ENCODE data around the gene KCNMB4. TPM values are rescaled to one million over a fixed set of nuclear protein-coding genes. Genes with fewer than 3 reads are reported as not detected.
"Not testable (repeated sequence)": the region's sequence is repeated elsewhere in the genome, so short reads cannot be mapped to it uniquely, and the experiment has no call there.

The KCNMB4 gene
- total and polyA plus RNA-seq, 5 donors: 2.4 to 4.5 (median 3.5) TPM

DNA sequence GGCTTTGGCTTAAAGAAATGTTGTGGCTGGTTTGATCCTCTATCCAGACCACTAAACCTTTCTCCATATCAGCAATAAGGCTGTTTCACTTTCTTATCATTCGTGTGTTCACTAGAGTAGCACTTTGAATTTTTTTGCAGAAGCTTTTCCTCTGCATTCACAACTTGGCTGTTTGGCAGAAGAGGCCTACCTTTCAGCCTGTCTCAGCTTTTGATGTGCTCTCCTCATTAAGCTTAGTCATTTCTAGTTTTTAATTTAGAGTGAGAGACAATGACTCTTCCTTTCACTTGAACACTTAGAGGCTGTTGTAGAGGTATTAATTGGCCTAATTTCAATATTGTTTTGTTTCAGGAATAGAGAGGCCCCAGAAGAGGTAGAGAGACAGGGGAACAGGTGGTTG is 13.8 kb downstream of the KCNMB4 start:
- no peaks in the 10 kb centered on the region for H3K4me1 ChIP-seq (ENCODE audit: control insufficient read depth, insufficient read depth, low read length)
- H3K27me3 ChIP-seq (ENCODE audit: control insufficient read depth, insufficient read depth): no peaks in the 10 kb centered on the region
- ATAC-seq: no peak
- no peaks in the 10 kb centered on the region for H3K9me3 ChIP-seq (ENCODE audit: control insufficient read depth, low read length)
- WGBS: 83% methylated on average over 1 of the region's 1 CpG
- intact Hi-C loops (cut with DNase I): no loop called here
- H3K4me3 ChIP-seq (ENCODE audit: low read length): no peak overlapping the region
- no peak overlapping the region for H3K27ac ChIP-seq (ENCODE audit: low read length)
- no peak for DNase-seq

DNA sequence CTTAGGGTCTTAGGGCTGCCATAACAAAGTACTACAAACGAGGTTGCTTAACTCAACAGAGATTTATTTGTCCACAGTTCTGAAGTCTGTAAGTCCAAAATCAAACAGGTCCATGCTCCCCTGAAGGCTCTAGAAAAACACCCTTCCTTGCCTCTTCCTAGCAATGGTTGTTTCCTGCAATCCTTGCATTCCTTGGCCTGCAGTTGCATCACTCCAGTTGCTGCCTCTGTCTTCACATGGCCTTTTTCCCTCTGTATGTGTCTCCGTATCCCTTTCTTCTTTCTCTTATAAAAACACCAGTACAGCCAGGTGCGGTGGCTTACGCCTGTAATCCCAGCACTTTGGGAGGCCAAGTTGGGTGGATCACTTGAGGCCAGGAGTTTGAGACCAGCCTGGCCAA is 17.4 kb downstream of the KCNMB4 start:
- WGBS: 95% methylated on average over 4 of the region's 4 CpGs
- Histone ChIP-seq H3K4me3 (ENCODE audit: low read length) (no peak overlapping the region), H3K27me3 (ENCODE audit: control insufficient read depth, insufficient read depth) (no peaks in the 10 kb centered on the region), H3K4me1 (ENCODE audit: control insufficient read depth, insufficient read depth, low read length) (no peaks in the 10 kb centered on the region), H3K9me3 (ENCODE audit: control insufficient read depth, low read length) (no peaks in the 10 kb centered on the region), H3K27ac (ENCODE audit: low read length) (no peak overlapping the region)
- ATAC-seq (no peak), DNase-seq (no peak)
- intact Hi-C loops (cut with DNase I): no loop called here

DNA sequence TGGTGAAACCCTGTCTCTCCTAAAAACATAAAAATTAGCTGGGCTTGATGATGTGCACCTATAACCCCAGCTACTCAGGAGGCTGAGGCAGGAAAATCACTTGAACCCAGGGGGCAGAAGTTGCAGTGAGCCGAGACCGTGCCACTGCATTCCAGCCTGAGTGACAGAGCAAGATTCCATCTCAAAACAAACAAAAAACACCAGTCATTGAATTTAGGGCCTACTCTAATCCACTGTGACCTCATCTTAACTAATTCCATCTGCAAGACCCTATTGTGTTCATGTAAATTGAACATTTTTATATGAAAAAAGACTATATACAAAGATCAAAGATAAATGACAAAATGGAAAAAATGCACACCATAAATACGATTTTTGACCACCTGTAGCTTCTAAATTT is 17.8 kb downstream of the KCNMB4 start:
- no peak for ATAC-seq
- H3K27me3 ChIP-seq (ENCODE audit: control insufficient read depth, insufficient read depth): no peaks in the 10 kb centered on the region
- H3K27ac ChIP-seq (ENCODE audit: low read length): no peak overlapping the region
- WGBS: 82% methylated on average over 3 of the region's 3 CpGs
- H3K9me3 ChIP-seq (ENCODE audit: control insufficient read depth, low read length): no peaks in the 10 kb centered on the region
- H3K4me3 ChIP-seq (ENCODE audit: low read length): no peak overlapping the region
- no peak for DNase-seq
- no peaks in the 10 kb centered on the region for H3K4me1 ChIP-seq (ENCODE audit: control insufficient read depth, insufficient read depth, low read length)
- intact Hi-C loops (cut with DNase I): no loop called here

DNA sequence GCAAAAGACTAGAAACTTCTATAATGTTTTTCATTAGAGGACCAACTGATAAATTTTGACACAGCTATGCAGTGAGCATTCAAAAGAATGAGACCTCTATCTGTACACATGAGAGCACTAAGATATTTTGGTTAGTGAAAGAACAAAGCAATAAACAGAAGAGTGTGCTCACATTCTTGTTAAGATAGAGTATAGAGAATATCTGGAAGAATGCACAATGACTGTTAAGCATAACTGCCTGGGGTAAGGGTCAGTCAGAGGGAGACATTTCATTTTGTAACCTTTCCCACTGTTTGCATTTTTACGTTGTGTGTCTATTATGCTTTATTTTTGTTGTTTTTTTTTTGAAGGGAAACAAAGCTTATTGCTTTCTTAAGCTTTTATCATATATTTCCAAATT is 20.7 kb downstream of the KCNMB4 start:
- WGBS: 81% methylated on average over 1 of the region's 1 CpG
- no peaks in the 10 kb centered on the region for H3K27me3 ChIP-seq (ENCODE audit: control insufficient read depth, insufficient read depth)
- H3K4me3 ChIP-seq (ENCODE audit: low read length): no peak overlapping the region
- H3K4me1 ChIP-seq (ENCODE audit: control insufficient read depth, insufficient read depth, low read length): no peaks in the 10 kb centered on the region
- no peak overlapping the region for H3K27ac ChIP-seq (ENCODE audit: low read length)
- DNase-seq (no peak), ATAC-seq (no peak)
- H3K9me3 ChIP-seq (ENCODE audit: control insufficient read depth, low read length): no peaks in the 10 kb centered on the region
- intact Hi-C loops (cut with DNase I): no loop called here

DNA sequence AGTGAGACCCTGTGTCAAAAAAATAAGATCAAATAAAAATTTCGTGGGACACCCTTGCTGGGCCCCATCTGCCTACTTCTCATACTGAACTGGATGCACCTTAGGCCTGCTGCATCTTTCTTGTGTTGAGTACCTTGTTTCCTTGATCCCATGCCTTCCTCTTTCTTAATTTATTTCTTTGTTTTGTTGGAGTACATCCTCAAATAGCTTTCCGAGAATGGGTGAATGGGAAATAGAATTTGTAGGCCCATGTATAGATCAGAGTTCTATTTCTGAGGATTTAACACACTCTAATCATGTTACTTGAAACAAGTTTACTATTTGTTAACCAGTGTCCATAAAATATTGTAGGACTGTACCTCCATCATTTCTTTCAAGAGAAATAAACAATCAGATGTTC is 23.6 kb downstream of the KCNMB4 start:
- Histone ChIP-seq H3K27ac (ENCODE audit: low read length) (no peak overlapping the region), H3K4me1 (ENCODE audit: control insufficient read depth, insufficient read depth, low read length) (no peaks in the 10 kb centered on the region), H3K27me3 (ENCODE audit: control insufficient read depth, insufficient read depth) (no peaks in the 10 kb centered on the region), H3K9me3 (ENCODE audit: control insufficient read depth, low read length) (no peaks in the 10 kb centered on the region), H3K4me3 (ENCODE audit: low read length) (no peak overlapping the region)
- intact Hi-C loops (cut with DNase I): no loop called here
- DNase-seq (no peak), ATAC-seq (no peak)
- 89% methylated on average over 2 of the region's 2 CpGs for WGBS

DNA sequence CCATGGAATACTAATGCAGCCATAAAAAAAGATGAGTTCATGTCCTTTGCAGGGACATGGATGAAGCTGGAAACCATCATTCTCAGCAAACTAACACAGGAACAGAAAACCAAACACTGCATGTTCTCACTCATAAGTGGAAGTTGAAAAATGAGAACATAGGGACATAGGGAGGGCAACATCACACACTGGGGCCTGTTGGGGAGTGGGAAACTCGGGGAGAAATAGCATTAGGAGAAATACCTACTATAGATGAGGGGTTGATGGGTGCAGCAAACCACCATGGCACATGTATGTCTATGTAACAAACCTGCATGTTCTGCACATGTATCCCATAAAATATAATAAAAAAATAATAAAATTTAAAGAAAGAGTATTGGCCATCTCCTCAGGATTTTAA is 26.5 kb downstream of the KCNMB4 start:
- intact Hi-C loops (cut with DNase I); ATAC-seq; H3K4me3 ChIP-seq (ENCODE audit: low read length): not testable (repeated sequence)

DNA sequence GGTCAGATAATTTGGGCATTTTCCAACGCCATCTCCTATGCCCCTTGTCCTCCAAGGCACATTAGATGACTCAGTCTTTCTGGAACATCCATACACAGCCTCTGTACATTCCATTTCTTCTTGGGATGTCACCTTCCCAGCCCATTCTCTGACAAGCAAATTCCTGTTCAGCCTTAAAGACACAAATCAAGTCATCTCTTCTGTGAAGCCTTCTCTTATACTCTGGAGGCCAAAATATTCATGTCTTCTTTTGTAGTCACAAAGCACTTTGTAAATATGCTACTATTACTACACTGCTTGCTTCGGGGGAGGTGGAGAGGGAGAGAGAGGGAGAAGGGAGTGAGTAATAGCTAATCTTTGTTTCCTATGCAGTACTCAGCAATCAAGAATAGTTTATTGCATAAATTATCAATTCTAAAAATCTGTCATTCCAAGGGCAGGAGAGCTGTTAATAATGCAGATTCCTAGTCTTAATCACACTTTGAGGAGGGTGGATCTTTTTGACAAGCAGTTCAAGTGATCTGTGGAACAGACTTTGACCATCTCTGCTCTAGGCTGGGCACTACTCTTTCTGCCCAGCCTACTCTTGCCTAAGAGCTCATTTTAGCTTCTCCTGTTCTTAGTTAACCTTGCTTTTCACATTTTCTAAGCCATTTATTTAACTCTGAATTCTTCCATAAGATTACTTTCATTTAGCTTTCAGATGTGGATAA is 27.9 kb downstream of the KCNMB4 start:
- no peak overlapping the region for H3K27ac ChIP-seq (ENCODE audit: low read length)
- no peaks in the 10 kb centered on the region for H3K9me3 ChIP-seq (ENCODE audit: control insufficient read depth, low read length)
- intact Hi-C loops (cut with DNase I): no loop called here
- H3K4me1 ChIP-seq (ENCODE audit: control insufficient read depth, insufficient read depth, low read length): no peaks in the 10 kb centered on the region
- DNase-seq: no peak
- no peak for ATAC-seq
- WGBS: 73% methylated on average over 2 of the region's 2 CpGs
- no peaks in the 10 kb centered on the region for H3K27me3 ChIP-seq (ENCODE audit: control insufficient read depth, insufficient read depth)
- no peak overlapping the region for H3K4me3 ChIP-seq (ENCODE audit: low read length)

More for the DNA sequence above, 26.5 kb downstream of the KCNMB4 start:
- not testable (repeated sequence) for H3K27me3 ChIP-seq (ENCODE audit: control insufficient read depth, insufficient read depth); H3K4me1 ChIP-seq (ENCODE audit: control insufficient read depth, insufficient read depth, low read length); H3K9me3 ChIP-seq (ENCODE audit: control insufficient read depth, low read length); DNase-seq; H3K27ac ChIP-seq (ENCODE audit: low read length)
- WGBS: 79% methylated on average over 1 of the region's 1 CpG

DNA sequence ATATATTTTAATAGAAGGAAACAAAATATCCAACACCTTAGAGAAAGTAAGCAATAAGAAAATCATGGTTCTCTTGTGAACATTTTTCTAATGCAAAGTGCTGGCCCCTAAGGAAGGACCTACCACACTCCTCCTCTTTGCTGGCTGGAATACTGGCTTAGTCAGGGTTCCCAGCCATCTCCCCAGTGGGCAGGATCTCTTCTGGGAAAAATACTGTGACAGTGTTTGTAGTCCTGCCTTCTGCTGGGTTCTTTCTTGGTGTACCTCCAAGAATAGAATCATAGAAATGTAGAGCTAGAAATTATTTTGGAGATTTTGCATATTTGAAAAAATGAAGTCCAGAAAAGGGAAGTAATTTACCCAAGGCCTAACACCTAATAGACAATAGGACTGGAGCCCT is 31.9 kb downstream of the KCNMB4 start:
- Histone ChIP-seq H3K9me3 (ENCODE audit: control insufficient read depth, low read length) (no peaks in the 10 kb centered on the region), H3K4me1 (ENCODE audit: control insufficient read depth, insufficient read depth, low read length) (no peaks in the 10 kb centered on the region), H3K27ac (ENCODE audit: low read length) (no peak overlapping the region), H3K27me3 (ENCODE audit: control insufficient read depth, insufficient read depth) (no peaks in the 10 kb centered on the region), H3K4me3 (ENCODE audit: low read length) (no peak overlapping the region)
- DNase-seq (no peak), ATAC-seq (no peak)
- intact Hi-C loops (cut with DNase I): no loop called here

DNA sequence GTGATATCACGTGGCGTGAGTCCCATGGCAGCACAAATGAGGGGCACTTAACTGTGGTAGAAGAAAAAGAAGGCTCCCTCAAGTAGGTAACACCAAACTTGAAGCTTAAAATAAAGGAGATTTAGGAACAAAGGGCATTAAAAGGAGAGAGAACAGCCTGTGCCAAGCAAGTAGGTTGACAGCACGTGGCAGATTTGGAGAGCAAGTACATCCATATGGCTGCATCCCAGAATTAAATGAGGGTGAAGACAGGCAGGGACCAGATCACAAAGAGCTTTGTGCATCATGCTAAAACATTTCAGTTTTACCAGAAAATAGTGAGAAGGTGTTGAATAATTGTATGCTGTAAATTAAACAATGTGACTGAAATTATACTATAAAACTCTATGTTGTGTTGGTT is 32.8 kb downstream of the KCNMB4 start:
- Histone ChIP-seq H3K27me3 (ENCODE audit: control insufficient read depth, insufficient read depth) (no peaks in the 10 kb centered on the region), H3K4me3 (ENCODE audit: low read length) (no peak overlapping the region), H3K9me3 (ENCODE audit: control insufficient read depth, low read length) (no peaks in the 10 kb centered on the region), H3K4me1 (ENCODE audit: control insufficient read depth, insufficient read depth, low read length) (no peaks in the 10 kb centered on the region), H3K27ac (ENCODE audit: low read length) (no peak overlapping the region)
- 83% methylated on average over 3 of the region's 3 CpGs for WGBS
- DNase-seq: no peak
- ATAC-seq: no peak
- intact Hi-C loops (cut with DNase I): no loop called here

DNA sequence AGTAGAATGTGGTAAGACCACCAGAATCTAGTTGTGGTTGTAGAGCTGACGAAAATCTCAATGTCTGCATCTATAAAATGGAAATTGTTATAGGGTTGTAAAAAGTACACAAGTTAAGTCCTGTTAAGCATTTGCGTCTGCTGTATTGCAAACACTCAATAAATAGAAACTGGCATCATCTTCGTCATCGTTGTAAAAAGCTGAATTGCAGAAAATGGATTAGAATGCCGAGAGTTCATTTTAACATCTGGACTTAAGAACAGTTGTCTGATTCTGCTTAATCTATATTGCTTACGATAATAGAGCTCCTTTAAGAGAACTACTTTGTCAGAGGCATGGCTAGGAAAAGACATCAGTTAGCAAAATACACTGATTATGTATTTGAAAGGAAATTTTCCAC is 33.2 kb downstream of the KCNMB4 start:
- DNase-seq: no peak
- ATAC-seq: no peak
- Histone ChIP-seq H3K4me1 (ENCODE audit: control insufficient read depth, insufficient read depth, low read length) (no peaks in the 10 kb centered on the region), H3K27ac (ENCODE audit: low read length) (no peak overlapping the region), H3K4me3 (ENCODE audit: low read length) (no peak overlapping the region), H3K9me3 (ENCODE audit: control insufficient read depth, low read length) (no peaks in the 10 kb centered on the region), H3K27me3 (ENCODE audit: control insufficient read depth, insufficient read depth) (no peaks in the 10 kb centered on the region)
- 84% methylated on average over 6 of the region's 6 CpGs for WGBS
- intact Hi-C loops (cut with DNase I): no loop called here

DNA sequence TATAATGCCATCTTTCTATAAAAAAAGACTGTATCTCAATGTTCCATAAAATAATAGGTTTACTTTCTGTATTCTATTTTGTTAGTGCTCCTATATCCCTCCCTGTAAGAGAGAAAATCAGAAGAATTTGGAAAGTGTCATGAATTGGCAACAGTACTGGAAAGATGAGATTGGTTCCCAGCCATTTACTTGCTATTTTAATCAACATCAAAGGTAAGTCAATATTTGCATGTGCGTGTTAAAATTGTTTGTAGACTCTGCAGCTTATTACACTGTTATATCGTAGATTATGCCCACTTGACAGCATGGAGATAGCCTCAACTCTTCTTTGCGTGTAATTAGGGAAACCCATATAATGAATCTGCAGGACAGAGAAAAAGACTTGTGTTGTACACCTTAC is 34.0 kb downstream of the KCNMB4 start:
- Histone ChIP-seq H3K4me3 (ENCODE audit: low read length) (no peak overlapping the region), H3K4me1 (ENCODE audit: control insufficient read depth, insufficient read depth, low read length) (no peaks in the 10 kb centered on the region), H3K9me3 (ENCODE audit: control insufficient read depth, low read length) (no peaks in the 10 kb centered on the region), H3K27me3 (ENCODE audit: control insufficient read depth, insufficient read depth) (no peaks in the 10 kb centered on the region), H3K27ac (ENCODE audit: low read length) (no peak overlapping the region)
- ATAC-seq (no peak), DNase-seq (no peak)
- intact Hi-C loops (cut with DNase I): no loop called here
- WGBS: 97% methylated on average over 3 of the region's 3 CpGs

DNA sequence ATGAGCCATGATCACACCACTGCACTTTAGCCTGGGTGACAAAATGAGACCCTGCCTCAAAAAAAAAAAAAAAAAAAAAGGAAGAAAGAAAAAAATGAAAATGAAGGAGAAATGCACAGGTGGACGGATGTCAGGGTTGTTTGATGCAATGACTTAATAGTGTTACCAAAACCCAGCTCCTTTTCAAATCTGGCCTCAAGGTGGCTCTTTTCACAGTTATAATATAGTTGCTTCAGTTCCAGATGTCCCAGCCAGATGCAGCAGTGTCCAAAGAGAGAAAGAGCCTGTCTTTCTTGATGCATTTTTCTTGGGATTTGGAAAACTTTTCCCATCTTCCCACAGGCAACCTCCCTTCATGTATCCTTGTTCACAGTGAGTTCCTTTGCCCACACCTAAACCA is 36.5 kb downstream of the KCNMB4 start:
- no peak for DNase-seq
- H3K27ac ChIP-seq (ENCODE audit: low read length): no peak overlapping the region
- WGBS: 89% methylated on average over 1 of the region's 1 CpG
- H3K4me1 ChIP-seq (ENCODE audit: control insufficient read depth, insufficient read depth, low read length): no peaks in the 10 kb centered on the region
- H3K9me3 ChIP-seq (ENCODE audit: control insufficient read depth, low read length): no peaks in the 10 kb centered on the region
- no peak overlapping the region for H3K4me3 ChIP-seq (ENCODE audit: low read length)
- intact Hi-C loops (cut with DNase I): no loop called here
- ATAC-seq: no peak
- H3K27me3 ChIP-seq (ENCODE audit: control insufficient read depth, insufficient read depth): no peaks in the 10 kb centered on the region
